ENCODE data around the gene IFNE. TPM values are rescaled to one million over a fixed set of nuclear protein-coding genes. Genes with fewer than 3 reads are reported as not detected.

IFNE gene
- polyA plus RNA-seq, 1 of the 3 experiments (the other 2 are of a cell fraction): 0.05 TPM

DNA sequence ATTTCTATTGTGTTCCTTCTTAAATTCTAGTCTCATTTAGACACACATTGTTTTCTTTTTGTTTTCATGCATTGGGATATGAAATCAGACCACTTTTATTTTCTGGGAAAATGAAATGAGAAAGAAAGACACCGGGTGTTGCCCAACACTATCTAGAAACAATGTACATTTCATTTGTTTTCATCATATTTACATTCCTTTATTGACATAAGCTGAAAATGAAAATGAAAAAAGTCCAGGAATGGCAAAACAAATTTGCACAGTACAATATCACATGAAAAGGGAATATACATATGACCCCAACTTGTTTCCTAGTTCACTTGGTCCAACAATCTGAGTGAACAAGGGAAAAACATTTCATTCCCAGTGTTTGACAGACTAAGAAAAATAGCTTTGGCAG, 20.7 kb downstream of the IFNE start:
- Histone ChIP-seq H3K27ac (ENCODE audit: low read depth in 2 of 2, low read length in 1 of 2) (no peak overlapping the region), H3K4me2 (no peak overlapping the region), H4K20me1 (ENCODE audit: insufficient read depth) (0 out of 2 replicates have a peak, but pooled peaks cover 3% of the 10 kb centered on the region), H3K79me2 (ENCODE audit: insufficient read depth) (no peaks in the 10 kb centered on the region), H3K4me3 (ENCODE audit: low read depth in 2 of 2, low read length in 1 of 2) (no peak overlapping the region), H3F3A (replicated peaks; ENCODE audit: insufficient read depth) (no peaks in the 10 kb centered on the region), H2AFZ (ENCODE audit: low read depth) (no peak overlapping the region), H3K9ac (no peak overlapping the region), H3K9me2 (no peaks in the 10 kb centered on the region), H3K36me3 (replicated peaks in 1 of 2; ENCODE audit: control insufficient read depth in 1 of 2, insufficient read depth in 2 of 2, low read length in 1 of 2) (no peaks in the 10 kb centered on the region), H3K4me1 (ENCODE audit: control insufficient read depth in 1 of 2, insufficient read depth in 2 of 2, low read depth in 1 of 2, low read length in 1 of 2) (no peaks in the 10 kb centered on the region), H3K27me3 (ENCODE audit: insufficient read depth) (no peaks in the 10 kb centered on the region; the same call in 1 of the 2 replicates), H3K9me3 (no peaks in the 10 kb centered on the region)
- WGBS (ENCODE audit: low lambda C conversion rate): 4% methylated on average over 1 of the region's 1 CpG
- no peak for DNase-seq
- TF ChIP-seq SMC3 (IDR thresholded peaks at IDR 0.05; ENCODE audit: low read depth, low read length) (no peak), JUND (IDR thresholded peaks at IDR 0.05) (no peak), NRF1 (IDR thresholded peaks at IDR 0.05; ENCODE audit: low read depth, low read length) (no peak), SIN3A (IDR thresholded peaks at IDR 0.05; ENCODE audit: borderline replicate concordance, low read depth, low read length) (no peak), PBX3 (IDR thresholded peaks at IDR 0.05) (no peak), YY1 (IDR thresholded peaks at IDR 0.05; ENCODE audit: low read depth) (no peak)
- CTCF ChIA-PET: interaction anchor here (1.0 to 1.7 kb wide), 3 partner anchors 12 to 143 kb away, joined by 4 to 5 read pairs (median 4); no protein-coding TSS in a partner anchor
- POLR2A ChIA-PET: no interaction called here

DNA sequence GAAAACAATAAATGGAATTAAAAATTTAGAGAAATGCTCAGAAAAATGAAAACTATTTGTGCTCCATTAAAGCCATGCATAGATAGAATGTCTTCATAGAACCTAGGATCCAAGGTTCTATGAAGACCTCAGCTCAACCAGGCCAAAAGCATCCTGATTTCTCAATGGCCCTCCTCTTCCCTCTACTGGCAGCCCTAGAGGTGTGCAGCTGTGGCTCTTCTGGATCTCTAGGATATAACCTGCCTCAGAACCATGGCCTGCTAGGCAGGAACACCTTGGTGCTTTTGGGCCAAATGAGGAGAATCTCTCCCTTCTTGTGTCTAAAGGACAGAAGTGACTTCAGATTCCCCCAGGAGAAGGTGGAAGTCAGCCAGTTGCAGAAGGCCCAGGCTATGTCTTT, 26.8 kb downstream of the IFNE start:
- Histone ChIP-seq H3K4me2 (no peak overlapping the region), H3K27me3 (ENCODE audit: insufficient read depth) (no peaks in the 10 kb centered on the region; the same call in none of the 2 replicates), H4K20me1 (ENCODE audit: insufficient read depth) (no peaks in the 10 kb centered on the region), H2AFZ (ENCODE audit: low read depth) (no peak overlapping the region), H3K79me2 (ENCODE audit: insufficient read depth) (no peaks in the 10 kb centered on the region), H3F3A (replicated peaks; ENCODE audit: insufficient read depth) (no peaks in the 10 kb centered on the region), H3K4me3 (ENCODE audit: low read depth in 2 of 2, low read length in 1 of 2) (no peak overlapping the region), H3K4me1 (ENCODE audit: control insufficient read depth in 1 of 2, insufficient read depth in 2 of 2, low read depth in 1 of 2, low read length in 1 of 2) (no peaks in the 10 kb centered on the region), H3K36me3 (replicated peaks in 1 of 2; ENCODE audit: control insufficient read depth in 1 of 2, insufficient read depth in 2 of 2, low read length in 1 of 2) (no peaks in the 10 kb centered on the region), H3K27ac (ENCODE audit: low read depth in 2 of 2, low read length in 1 of 2) (no peak overlapping the region), H3K9me2 (no peaks in the 10 kb centered on the region), H3K9me3 (no peaks in the 10 kb centered on the region), H3K9ac (no peak overlapping the region)
- ChIA-PET POLR2A (no interaction called here), CTCF (interaction anchor here (0.9 to 2.0 kb wide), 5 partner anchors 23 to 220 kb away, joined by 3 to 6 read pairs (median 5); no protein-coding TSS in a partner anchor)
- TF ChIP-seq CTCF (IDR thresholded peaks at IDR 0.05) (peak; percentile 56), JUND (IDR thresholded peaks at IDR 0.05) (no peak), SMC3 (IDR thresholded peaks at IDR 0.05; ENCODE audit: low read depth, low read length) (peak; percentile 33; the same call in 1 of the 2 replicates), RAD21 (IDR thresholded peaks at IDR 0.05; ENCODE audit: low read length) (peak; percentile 51)
- peak; percentile 8 for DNase-seq

DNA sequence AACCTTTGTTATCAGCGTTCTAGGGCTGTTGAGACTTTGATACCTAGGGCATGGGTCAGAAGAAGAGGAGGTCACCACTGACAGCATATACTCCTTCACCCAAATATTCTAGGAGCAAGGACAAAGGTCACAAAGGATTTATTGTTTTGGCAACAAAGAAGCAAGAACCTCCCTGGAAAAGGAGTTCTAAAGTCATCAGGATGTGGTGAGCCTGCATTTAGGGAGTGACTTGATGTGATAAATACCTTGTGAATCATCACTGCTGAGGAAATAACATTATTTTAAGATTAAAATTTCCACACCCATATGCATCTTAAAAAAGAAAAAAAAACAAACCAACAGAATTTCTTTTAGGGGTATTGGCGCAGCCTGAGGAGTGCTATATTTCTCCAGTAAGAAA, 28.0 kb downstream of the IFNE start:
- no peak for DNase-seq
- H3K9ac ChIP-seq: no peak overlapping the region
- H3K4me3 ChIP-seq (ENCODE audit: low read depth in 2 of 2, low read length in 1 of 2): no peak overlapping the region
- no peaks in the 10 kb centered on the region for H3K4me1 ChIP-seq (ENCODE audit: control insufficient read depth in 1 of 2, insufficient read depth in 2 of 2, low read depth in 1 of 2, low read length in 1 of 2)
- CTCF ChIA-PET: interaction anchor here (1.3 kb wide), 1 partner anchor 20 kb away, joined by 3 read pairs; no protein-coding TSS in a partner anchor
- no peak overlapping the region for H3K27ac ChIP-seq (ENCODE audit: low read depth in 2 of 2, low read length in 1 of 2)
- 16% methylated on average over 2 of the region's 2 CpGs for WGBS (ENCODE audit: low lambda C conversion rate)
- H2AFZ ChIP-seq (ENCODE audit: low read depth): no peak overlapping the region
- H3K4me2 ChIP-seq: no peak overlapping the region
- no peaks in the 10 kb centered on the region; the same call in none of the 2 replicates for H3K27me3 ChIP-seq (ENCODE audit: insufficient read depth)
- H3K9me3 ChIP-seq: no peaks in the 10 kb centered on the region
- POLR2A ChIA-PET: no interaction called here
- no peaks in the 10 kb centered on the region for H3K9me2 ChIP-seq
- H4K20me1 ChIP-seq (ENCODE audit: insufficient read depth): no peaks in the 10 kb centered on the region
- H3K36me3 ChIP-seq (replicated peaks in 1 of 2; ENCODE audit: control insufficient read depth in 1 of 2, insufficient read depth in 2 of 2, low read length in 1 of 2): no peaks in the 10 kb centered on the region
- H3F3A ChIP-seq (replicated peaks; ENCODE audit: insufficient read depth): no peaks in the 10 kb centered on the region
- H3K79me2 ChIP-seq (ENCODE audit: insufficient read depth): no peaks in the 10 kb centered on the region
- TF ChIP-seq TAF1 (IDR thresholded peaks at IDR 0.05; ENCODE audit: borderline replicate concordance, low read depth, low read length) (no peak), CTCF (IDR thresholded peaks at IDR 0.05) (no peak), RAD21 (IDR thresholded peaks at IDR 0.05; ENCODE audit: low read length) (no peak), TCF12 (IDR thresholded peaks at IDR 0.05) (no peak), CHD2 (IDR thresholded peaks at IDR 0.05; ENCODE audit: low read length, partially characterized antibody) (no peak), EZH2phosphoT487 (IDR thresholded peaks at IDR 0.05; ENCODE audit: borderline replicate concordance, low read depth) (no peak), JUND (IDR thresholded peaks at IDR 0.05) (no peak), NRF1 (IDR thresholded peaks at IDR 0.05; ENCODE audit: low read depth, low read length) (no peak), PBX3 (IDR thresholded peaks at IDR 0.05) (no peak), RCOR1 (IDR thresholded peaks at IDR 0.05; ENCODE audit: low read length) (no peak)

All from SK-N-SH (cell line).